ENCODE data around the gene FAT3. TPM values are rescaled to one million over a fixed set of nuclear protein-coding genes. Genes with fewer than 3 reads are reported as not detected.

Gene FAT3
- total and polyA plus RNA-seq, 10 of the 15 experiments (the other 5 are each of a cell fraction or from before 2014, with no cell fraction given) = under 0.01 to 0.04 (median 0.01) TPM; not detected in 7

DNA sequence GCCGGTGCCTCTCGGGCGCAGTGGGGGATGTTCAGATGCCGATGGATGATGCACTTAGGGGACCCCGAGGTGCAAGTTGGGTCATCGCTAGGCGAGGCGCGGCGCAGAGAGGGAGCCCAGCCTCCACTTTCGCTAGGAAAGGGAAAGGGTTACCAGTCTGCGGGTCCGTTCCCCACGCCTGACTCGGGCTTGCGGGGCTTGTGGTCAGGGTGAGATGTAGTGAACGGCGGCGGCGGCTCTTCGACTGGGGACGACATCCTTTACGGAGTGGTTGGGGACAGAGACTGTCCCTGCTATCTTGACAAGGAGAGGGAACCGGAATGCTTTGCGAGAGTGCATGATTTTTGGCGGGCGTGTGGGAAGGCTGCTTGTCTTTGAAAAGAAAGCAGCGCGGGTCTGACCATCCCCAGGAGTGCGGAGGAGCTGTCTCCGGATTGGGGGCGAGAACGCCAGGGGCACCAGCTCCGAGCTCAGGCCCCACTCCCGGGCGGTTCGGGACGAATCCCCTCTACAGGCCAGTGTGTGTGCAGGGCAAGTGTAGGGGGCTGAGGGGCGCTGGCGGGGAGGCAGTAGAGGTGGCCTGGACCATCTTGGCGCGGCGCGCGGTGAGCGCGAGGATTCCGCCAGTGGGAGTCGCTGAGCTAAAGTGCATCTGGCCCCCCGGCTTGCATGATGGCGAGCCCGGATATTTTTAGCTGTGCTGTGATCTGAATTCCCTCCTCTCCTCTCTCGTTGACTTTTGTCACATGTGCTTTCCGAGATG lies 1.1 kb downstream of the FAT3 start (continued):
- TF ChIP-seq, protein P1, sequence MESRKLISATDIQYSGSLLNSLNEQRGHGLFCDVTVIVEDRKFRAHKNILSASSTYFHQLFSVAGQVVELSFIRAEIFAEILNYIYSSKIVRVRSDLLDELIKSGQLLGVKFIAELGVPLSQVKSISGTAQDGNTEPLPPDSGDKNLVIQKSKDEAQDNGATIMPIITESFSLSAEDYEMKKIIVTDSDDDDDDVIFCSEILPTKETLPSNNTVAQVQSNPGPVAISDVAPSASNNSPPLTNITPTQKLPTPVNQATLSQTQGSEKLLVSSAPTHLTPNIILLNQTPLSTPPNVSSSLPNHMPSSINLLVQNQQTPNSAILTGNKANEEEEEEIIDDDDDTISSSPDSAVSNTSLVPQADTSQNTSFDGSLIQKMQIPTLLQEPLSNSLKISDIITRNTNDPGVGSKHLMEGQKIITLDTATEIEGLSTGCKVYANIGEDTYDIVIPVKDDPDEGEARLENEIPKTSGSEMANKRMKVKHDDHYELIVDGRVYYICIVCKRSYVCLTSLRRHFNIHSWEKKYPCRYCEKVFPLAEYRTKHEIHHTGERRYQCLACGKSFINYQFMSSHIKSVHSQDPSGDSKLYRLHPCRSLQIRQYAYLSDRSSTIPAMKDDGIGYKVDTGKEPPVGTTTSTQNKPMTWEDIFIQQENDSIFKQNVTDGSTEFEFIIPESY (IDR thresholded peaks at IDR 0.05) = no peak
- TF ChIP-seq RCOR1 (conservative IDR thresholded peaks at IDR 0.05; ENCODE audit: low read depth, low read length) (no peak), NFIC (IDR thresholded peaks at IDR 0.05; ENCODE audit: low read depth, low read length) (no peak), NR2C1 (IDR thresholded peaks at IDR 0.05) (no peak), CUX1 (IDR thresholded peaks at IDR 0.05; ENCODE audit: insufficient replicate concordance, low read depth, low read length) (no peak), ZBTB4 (CRISPR knock-in tag; IDR thresholded peaks at IDR 0.05) (no peak), MEF2A (IDR thresholded peaks at IDR 0.05; ENCODE audit: insufficient read depth, low read depth, low read length) (no peak)
